ENCODE results near the gene SCAF4. TPM values are rescaled to one million over a fixed set of nuclear protein-coding genes. Genes with fewer than 3 reads are reported as not detected.
A peak's percentile ranks its signal among the peaks of the same experiment; 100 is the strongest.

Gene SCAF4
- total RNA-seq, 5 donors from 2014 or later (not counting 1 experiment from before 2014, with no cell fraction given): 57.5 to 71.9 (median 62.4) TPM

DNA sequence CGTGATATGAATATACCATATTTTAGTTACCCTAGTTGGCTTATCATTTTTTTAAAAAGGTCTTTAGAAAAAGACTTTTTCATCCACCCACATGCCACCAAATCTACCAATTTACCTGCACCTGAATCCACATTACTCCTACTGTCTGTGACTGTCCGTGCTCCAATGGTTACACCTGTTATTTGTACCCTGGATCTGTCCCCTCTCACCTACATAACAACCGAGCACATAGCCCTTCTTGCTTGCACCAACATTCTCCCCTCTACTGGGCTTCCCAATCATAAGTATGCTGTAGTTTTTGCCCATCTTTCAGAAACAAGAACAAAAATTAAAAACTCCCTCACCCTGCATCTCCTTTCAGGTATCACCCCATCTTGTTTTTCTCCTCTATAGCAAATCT is 54.9 kb downstream of the SCAF4 start:
- H3K4me1 Mint-ChIP-seq: peaks cover 0 to 3% (median 0%) of the 10 kb centered on the region in 3 donors
- H3K9me3 Mint-ChIP-seq: no peaks in the 10 kb centered on the region
- H3K27me3 Mint-ChIP-seq: no peaks in the 10 kb centered on the region
- H3K27ac ChIP-seq (ENCODE audit: low read length): no peak overlapping the region
- H3K36me3 Mint-ChIP-seq: peaks cover 13% of the 10 kb centered on the region
- POLR2A ChIA-PET: no interaction called here
- no peak overlapping the region for H3K4me3 ChIP-seq (ENCODE audit: control insufficient read depth in 1 of 2, extremely low read depth in 1 of 2, low read length in 1 of 2)
- peaks cover 3 to 7% of the 10 kb centered on the region in 2 donors for H3K36me3 ChIP-seq (ENCODE audit: control insufficient read depth in 2 of 2, extremely low read depth in 1 of 2, insufficient read depth in 1 of 2, low read length in 1 of 2)
- no peak for DNase-seq
- 97% methylated on average over 2 of the region's 3 CpGs for WGBS (ENCODE audit: insufficient coverage)
- CTCF ChIA-PET: no interaction called here
- no peaks in the 10 kb centered on the region for H3K4me1 ChIP-seq (ENCODE audit: control insufficient read depth in 1 of 2, extremely low read depth in 1 of 2, insufficient read depth in 2 of 2, low read length in 2 of 2)
- H3K27ac Mint-ChIP-seq: no peak overlapping the region
- no peaks in the 10 kb centered on the region for H3K27me3 ChIP-seq (replicated peaks in 1 of 2; ENCODE audit: control insufficient read depth in 2 of 2, extremely low read depth in 1 of 2, insufficient read depth in 2 of 2, low read length in 1 of 2)
- H3K9me3 ChIP-seq: no peaks in the 10 kb centered on the region
- no peak for ATAC-seq (replicated peaks in 1 of 4)
- H3K4me3 Mint-ChIP-seq: no peak overlapping the region

GRCh38 chr21:31675960-31676359 is 56.0 kb downstream of the SCAF4 start:
- CTCF ChIA-PET: no interaction called here
- no CpG with 5 or more reads among the region's 2 CpGs for WGBS (ENCODE audit: insufficient coverage)

GRCh38 chr21:31675318-31675717 is 56.6 kb downstream of the SCAF4 start:
- no peak overlapping the region for H3K27ac Mint-ChIP-seq
- WGBS (ENCODE audit: insufficient coverage): 97% methylated on average over 7 of the region's 7 CpGs
- no peak overlapping the region for H3K4me3 Mint-ChIP-seq
- no peaks in the 10 kb centered on the region for H3K27me3 Mint-ChIP-seq
- Histone ChIP-seq H3K27ac (ENCODE audit: low read length) (no peak overlapping the region), H3K36me3 (ENCODE audit: control insufficient read depth in 2 of 2, extremely low read depth in 1 of 2, insufficient read depth in 1 of 2, low read length in 1 of 2) (peaks cover 11 to 22% of the 10 kb centered on the region in 2 donors), H3K27me3 (replicated peaks in 1 of 2; ENCODE audit: control insufficient read depth in 2 of 2, extremely low read depth in 1 of 2, insufficient read depth in 2 of 2, low read length in 1 of 2) (no peaks in the 10 kb centered on the region), H3K4me1 (ENCODE audit: control insufficient read depth in 1 of 2, extremely low read depth in 1 of 2, insufficient read depth in 2 of 2, low read length in 2 of 2) (no peaks in the 10 kb centered on the region), H3K9me3 (no peaks in the 10 kb centered on the region), H3K4me3 (ENCODE audit: control insufficient read depth in 1 of 2, extremely low read depth in 1 of 2, low read length in 1 of 2) (no peak overlapping the region)
- peaks cover 17% of the 10 kb centered on the region for H3K36me3 Mint-ChIP-seq
- POLR2A ChIA-PET: interaction anchor here in 1 of 2 donors (1.2 kb wide), 1 partner anchor 9 kb away, joined by 3 read pairs; no protein-coding TSS in a partner anchor
- CTCF ChIA-PET: interaction anchor here in 1 of 2 donors (1.1 kb wide), 1 partner anchor 13 kb away, joined by 3 read pairs; no protein-coding TSS in a partner anchor
- H3K9me3 Mint-ChIP-seq: no peaks in the 10 kb centered on the region
- DNase-seq (no peak), ATAC-seq (replicated peaks in 1 of 4) (no peak)
- H3K4me1 Mint-ChIP-seq: peaks cover 0 to 3% (median 0%) of the 10 kb centered on the region in 3 donors

More at GRCh38 chr21:31675960-31676359, 56.0 kb downstream of the SCAF4 start:
- H3K4me3 Mint-ChIP-seq: no peak overlapping the region
- H3K27ac ChIP-seq (ENCODE audit: low read length): no peak overlapping the region
- peaks cover 0 to 3% (median 0%) of the 10 kb centered on the region in 3 donors for H3K4me1 Mint-ChIP-seq
- no peaks in the 10 kb centered on the region for H3K27me3 Mint-ChIP-seq
- H3K4me3 ChIP-seq (ENCODE audit: control insufficient read depth in 1 of 2, extremely low read depth in 1 of 2, low read length in 1 of 2): no peak overlapping the region
- ATAC-seq (replicated peaks in 1 of 4): no peak
- POLR2A ChIA-PET: interaction anchor here in 1 of 2 donors (1.2 kb wide), 1 partner anchor 9 kb away, joined by 3 read pairs; no protein-coding TSS in a partner anchor
- no peak overlapping the region for H3K27ac Mint-ChIP-seq
- no peaks in the 10 kb centered on the region for H3K4me1 ChIP-seq (ENCODE audit: control insufficient read depth in 1 of 2, extremely low read depth in 1 of 2, insufficient read depth in 2 of 2, low read length in 2 of 2)
- DNase-seq: no peak
- no peaks in the 10 kb centered on the region for H3K9me3 Mint-ChIP-seq
- H3K36me3 ChIP-seq (ENCODE audit: control insufficient read depth in 2 of 2, extremely low read depth in 1 of 2, insufficient read depth in 1 of 2, low read length in 1 of 2): peaks cover 11 to 15% of the 10 kb centered on the region in 2 donors
- H3K9me3 ChIP-seq: no peaks in the 10 kb centered on the region
- no peaks in the 10 kb centered on the region for H3K27me3 ChIP-seq (replicated peaks in 1 of 2; ENCODE audit: control insufficient read depth in 2 of 2, extremely low read depth in 1 of 2, insufficient read depth in 2 of 2, low read length in 1 of 2)
- peaks cover 14% of the 10 kb centered on the region for H3K36me3 Mint-ChIP-seq

GRCh38 chr21:31673321-31673912 is 58.5 kb downstream of the SCAF4 start:
- 100% methylated on average over 1 of the region's 3 CpGs for WGBS (ENCODE audit: insufficient coverage)
- Mint-ChIP-seq H3K9me3 (no peaks in the 10 kb centered on the region), H3K27me3 (no peaks in the 10 kb centered on the region), H3K4me3 (no peak overlapping the region), H3K36me3 (peaks cover 25% of the 10 kb centered on the region), H3K4me1 (peaks cover 0 to 9% (median 2%) of the 10 kb centered on the region in 3 donors), H3K27ac (peak overlapping the region; percentile 53 to 66)
- H3K9me3 ChIP-seq: no peaks in the 10 kb centered on the region
- no peaks in the 10 kb centered on the region for H3K27me3 ChIP-seq (replicated peaks in 1 of 2; ENCODE audit: control insufficient read depth in 2 of 2, extremely low read depth in 1 of 2, insufficient read depth in 2 of 2, low read length in 1 of 2)
- H3K36me3 ChIP-seq (ENCODE audit: control insufficient read depth in 2 of 2, extremely low read depth in 1 of 2, insufficient read depth in 1 of 2, low read length in 1 of 2): peaks cover 8 to 32% of the 10 kb centered on the region in 2 donors
- no peaks in the 10 kb centered on the region for H3K4me1 ChIP-seq (ENCODE audit: control insufficient read depth in 1 of 2, extremely low read depth in 1 of 2, insufficient read depth in 2 of 2, low read length in 2 of 2)
- ATAC-seq (replicated peaks in 1 of 4): no peak
- ChIA-PET CTCF (no interaction called here), POLR2A (no interaction called here)
- no peak overlapping the region for H3K27ac ChIP-seq (ENCODE audit: low read length)
- no peak overlapping the region for H3K4me3 ChIP-seq (ENCODE audit: control insufficient read depth in 1 of 2, extremely low read depth in 1 of 2, low read length in 1 of 2)
- DNase-seq: no peak

GRCh38 chr21:31671931-31672330 is 60.0 kb downstream of the SCAF4 start:
- ATAC-seq (replicated peaks in 1 of 4): peak in 1 of 4 experiments; percentile 24
- Histone ChIP-seq H3K27me3 (replicated peaks in 1 of 2; ENCODE audit: control insufficient read depth in 2 of 2, extremely low read depth in 1 of 2, insufficient read depth in 2 of 2, low read length in 1 of 2) (no peaks in the 10 kb centered on the region), H3K4me1 (ENCODE audit: control insufficient read depth in 1 of 2, extremely low read depth in 1 of 2, insufficient read depth in 2 of 2, low read length in 2 of 2) (no peaks in the 10 kb centered on the region), H3K27ac (ENCODE audit: low read length) (no peak overlapping the region), H3K4me3 (ENCODE audit: control insufficient read depth in 1 of 2, extremely low read depth in 1 of 2, low read length in 1 of 2) (no peak overlapping the region), H3K36me3 (ENCODE audit: control insufficient read depth in 2 of 2, extremely low read depth in 1 of 2, insufficient read depth in 1 of 2, low read length in 1 of 2) (peaks cover 8 to 44% of the 10 kb centered on the region in 2 donors), H3K9me3 (no peaks in the 10 kb centered on the region)
- H3K4me3 Mint-ChIP-seq: no peak overlapping the region
- H3K27me3 Mint-ChIP-seq: no peaks in the 10 kb centered on the region
- DNase-seq: no peak
- WGBS (ENCODE audit: insufficient coverage): 96% methylated on average over 17 of the region's 17 CpGs
- H3K36me3 Mint-ChIP-seq: peaks cover 37% of the 10 kb centered on the region
- CTCF ChIA-PET: no interaction called here
- no peak overlapping the region for H3K27ac Mint-ChIP-seq
- no peaks in the 10 kb centered on the region for H3K9me3 Mint-ChIP-seq
- POLR2A ChIA-PET: no interaction called here
- peaks cover 11 to 23% (median 16%) of the 10 kb centered on the region in 3 donors for H3K4me1 Mint-ChIP-seq

GRCh38 chr21:31671146-31671716 is 60.7 kb downstream of the SCAF4 start:
- Histone ChIP-seq H3K9me3 (no peaks in the 10 kb centered on the region), H3K27me3 (replicated peaks in 1 of 2; ENCODE audit: control insufficient read depth in 2 of 2, extremely low read depth in 1 of 2, insufficient read depth in 2 of 2, low read length in 1 of 2) (no peaks in the 10 kb centered on the region), H3K4me1 (ENCODE audit: control insufficient read depth in 1 of 2, extremely low read depth in 1 of 2, insufficient read depth in 2 of 2, low read length in 2 of 2) (no peaks in the 10 kb centered on the region), H3K27ac (ENCODE audit: low read length) (no peak overlapping the region), H3K4me3 (ENCODE audit: control insufficient read depth in 1 of 2, extremely low read depth in 1 of 2, low read length in 1 of 2) (no peak overlapping the region), H3K36me3 (ENCODE audit: control insufficient read depth in 2 of 2, extremely low read depth in 1 of 2, insufficient read depth in 1 of 2, low read length in 1 of 2) (peaks cover 8 to 51% of the 10 kb centered on the region in 2 donors)
- peak overlapping the region; percentile 44 to 59 for H3K27ac Mint-ChIP-seq
- DNase-seq: no peak
- H3K4me3 Mint-ChIP-seq: no peak overlapping the region
- ATAC-seq (replicated peaks in 1 of 4): peak in 1 of 4 experiments; percentile 39
- H3K9me3 Mint-ChIP-seq: no peaks in the 10 kb centered on the region
- H3K27me3 Mint-ChIP-seq: no peaks in the 10 kb centered on the region
- ChIA-PET POLR2A (interaction anchor here in 1 of 2 donors (0.7 kb wide), 1 partner anchor 777 kb away, joined by 7 read pairs; no protein-coding TSS in a partner anchor), CTCF (no interaction called here)
- peaks cover 44% of the 10 kb centered on the region for H3K36me3 Mint-ChIP-seq
- WGBS (ENCODE audit: insufficient coverage): 95% methylated on average over 11 of the region's 12 CpGs
- H3K4me1 Mint-ChIP-seq: peaks cover 18 to 30% (median 23%) of the 10 kb centered on the region in 3 donors
